ENCODE results near the gene POU4F3.

The POU4F3 gene

DNA sequence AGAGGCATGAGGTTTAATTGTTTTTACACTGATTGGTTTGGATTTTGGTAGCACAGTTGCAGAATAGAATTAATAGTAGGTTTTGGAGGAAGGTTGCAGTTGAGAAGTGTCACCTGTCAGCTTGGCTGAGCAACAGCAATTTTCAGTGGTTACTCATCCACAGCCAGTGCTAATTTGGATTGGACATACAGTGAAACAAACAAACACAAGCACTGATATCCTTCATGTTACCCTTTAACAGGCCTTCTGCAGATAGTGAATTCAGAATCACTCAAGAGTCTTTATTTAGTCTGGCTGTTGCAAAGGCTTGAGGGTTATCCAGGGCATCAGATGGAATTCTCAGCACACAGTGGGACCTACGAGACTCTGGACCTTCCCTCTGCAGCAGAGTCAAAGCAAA lies 31.8 kb upstream of the POU4F3 start:
- DNase-seq (ENCODE audit: low read depth in 1 of 2, low spot score in 1 of 2): no peak
- Histone ChIP-seq H3K4me3 (replicated peaks; ENCODE audit: insufficient read depth, low read length) (no peak overlapping the region), H3K27ac (replicated peaks) (no peak overlapping the region), H3K27me3 (ENCODE audit: insufficient read depth, poor library complexity, severe bottlenecking) (peaks cover 9% of the 10 kb centered on the region)
- TF ChIP-seq REST (IDR thresholded peaks at IDR 0.05; ENCODE audit: insufficient replicate concordance, low read depth) (no peak), SPI1 (IDR thresholded peaks at IDR 0.05; ENCODE audit: borderline replicate concordance, low read depth) (no peak), GABPA (IDR thresholded peaks at IDR 0.05; ENCODE audit: low read depth) (no peak), CTCF (IDR thresholded peaks at IDR 0.05; ENCODE audit: insufficient read depth, low read length) (no peak), POLR2AphosphoS5 (IDR thresholded peaks at IDR 0.05; ENCODE audit: low read depth) (no peak)

- DNase-seq (ENCODE audit: low read depth in 1 of 2, low spot score in 1 of 2): no peak
- peaks cover 9% of the 10 kb centered on the region for H3K27me3 ChIP-seq (ENCODE audit: insufficient read depth, poor library complexity, severe bottlenecking)
- no peak overlapping the region for H3K4me3 ChIP-seq (replicated peaks; ENCODE audit: insufficient read depth, low read length)
- no peak for TF ChIP-seq REST (IDR thresholded peaks at IDR 0.05; ENCODE audit: insufficient replicate concordance, low read depth)
- TF ChIP-seq GABPA (IDR thresholded peaks at IDR 0.05; ENCODE audit: low read depth): no peak
- TF ChIP-seq SPI1 (IDR thresholded peaks at IDR 0.05; ENCODE audit: borderline replicate concordance, low read depth): no peak
- TF ChIP-seq CTCF (IDR thresholded peaks at IDR 0.05; ENCODE audit: insufficient read depth, low read length): no peak
- no peak for TF ChIP-seq POLR2AphosphoS5 (IDR thresholded peaks at IDR 0.05; ENCODE audit: low read depth)
- no peak overlapping the region for H3K27ac ChIP-seq (replicated peaks)
These were observed 30.8 kb upstream of the POU4F3 start for GRCh38 chr5:146307796-146308195.

- Histone ChIP-seq H3K27ac (replicated peaks) (no peak overlapping the region), H3K4me3 (replicated peaks; ENCODE audit: insufficient read depth, low read length) (no peak overlapping the region), H3K27me3 (ENCODE audit: insufficient read depth, poor library complexity, severe bottlenecking) (peaks cover 7% of the 10 kb centered on the region)
- TF ChIP-seq REST (IDR thresholded peaks at IDR 0.05; ENCODE audit: insufficient replicate concordance, low read depth): no peak
- TF ChIP-seq CTCF (IDR thresholded peaks at IDR 0.05; ENCODE audit: insufficient read depth, low read length): no peak
- TF ChIP-seq POLR2AphosphoS5 (IDR thresholded peaks at IDR 0.05; ENCODE audit: low read depth): no peak
- no peak for TF ChIP-seq SPI1 (IDR thresholded peaks at IDR 0.05; ENCODE audit: borderline replicate concordance, low read depth)
- no peak for TF ChIP-seq GABPA (IDR thresholded peaks at IDR 0.05; ENCODE audit: low read depth)
- no peak for DNase-seq (ENCODE audit: low read depth in 1 of 2, low spot score in 1 of 2)
These were observed 28.1 kb upstream of the POU4F3 start for GRCh38 chr5:146310540-146310939.

Measured in HL-60 (cell line).